ENCODE measurements around the gene PTBP2. TPM values are rescaled to one million over a fixed set of nuclear protein-coding genes. Genes with fewer than 3 reads are reported as not detected.
"Not testable (repeated sequence)": the region's sequence is repeated elsewhere in the genome, so short reads cannot be mapped to it uniquely, and the experiment has no call there.

The PTBP2 gene
- total RNA-seq, 1 donor from 2014 or later, result 15.0 TPM

GRCh38 chr1:96723936-96724335 is 2.4 kb downstream of the PTBP2 start:
- intact Hi-C loops (cut with DNase I), result no loop called here
- DNase-seq (ENCODE audit: low spot score), result no peak

DNA sequence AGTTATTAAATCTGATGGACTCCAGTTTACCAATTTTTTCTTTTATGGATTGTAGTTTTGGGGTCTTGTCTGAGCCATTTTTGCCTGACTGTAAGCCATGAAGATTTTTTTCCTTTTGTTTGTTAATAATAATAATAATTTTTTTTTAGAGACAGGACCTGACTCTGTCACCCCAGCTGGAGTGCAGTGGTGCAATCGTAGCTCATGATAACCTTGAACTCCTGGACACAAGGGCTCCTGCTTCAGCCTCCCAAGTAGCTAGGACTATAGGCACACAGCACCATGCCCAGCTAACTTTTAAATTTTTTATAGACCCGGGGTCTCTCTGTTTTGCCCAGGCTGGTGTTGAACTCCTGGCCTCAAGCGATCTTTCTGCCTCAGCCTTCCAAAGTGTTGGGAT is 6.3 kb downstream of the PTBP2 start:
- intact Hi-C loops (cut with DNase I), result no loop called here
- DNase-seq (ENCODE audit: low spot score), result no peak

GRCh38 chr1:96730574-96731298 is 9.2 kb downstream of the PTBP2 start:
- intact Hi-C loops (cut with DNase I), result no loop called here
- no peak for DNase-seq (ENCODE audit: low spot score)

GRCh38 chr1:96741335-96741734 is 19.8 kb downstream of the PTBP2 start:
- intact Hi-C loops (cut with DNase I), result no loop called here
- DNase-seq (ENCODE audit: low spot score), result no peak

- DNase-seq (ENCODE audit: low spot score), result no peak
- intact Hi-C loops (cut with DNase I), result no loop called here
Measured at GRCh38 chr1:96746440-96747420, 25.1 kb downstream of the PTBP2 start.

DNA sequence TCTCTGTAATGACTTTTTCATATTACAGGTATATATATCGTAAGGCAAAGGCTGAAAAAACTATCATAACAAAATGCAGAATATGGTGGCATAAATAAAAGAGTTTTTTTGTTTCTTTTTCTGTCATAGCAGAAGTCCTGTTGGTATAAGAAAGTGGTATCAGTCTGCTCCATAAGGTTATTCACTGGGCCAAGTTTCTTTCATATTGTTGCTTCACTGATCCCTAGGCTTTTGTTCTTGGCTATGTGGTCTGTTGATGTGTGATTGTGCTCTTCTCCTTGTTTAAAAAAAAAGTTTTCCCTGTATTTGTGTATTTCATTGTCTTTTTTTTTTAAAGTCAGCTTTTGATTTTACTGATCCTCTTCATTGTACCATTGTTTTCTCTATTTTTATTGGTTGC is 26.0 kb downstream of the PTBP2 start:
- DNase-seq (ENCODE audit: low spot score), result no peak
- intact Hi-C loops (cut with DNase I), result no loop called here

DNA sequence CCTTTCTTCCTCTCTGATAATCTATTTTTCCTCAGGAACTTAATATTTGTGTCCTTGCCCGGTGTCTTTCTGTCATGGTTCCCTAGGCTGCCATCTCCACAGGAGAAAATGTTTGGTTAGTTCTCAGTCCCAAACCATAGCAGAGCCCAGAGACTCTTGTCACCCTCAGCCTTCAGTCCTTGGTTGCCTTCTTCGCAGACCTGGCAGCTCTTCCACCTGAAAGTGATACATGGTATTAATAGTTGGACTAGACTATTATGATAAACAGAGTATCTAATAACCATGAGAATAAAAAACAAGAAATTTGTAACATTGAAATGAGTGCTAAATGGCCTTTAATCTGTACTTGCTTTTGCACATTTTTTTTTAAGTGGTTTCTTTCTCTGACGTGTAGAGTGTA is 26.5 kb downstream of the PTBP2 start:
- DNase-seq (ENCODE audit: low spot score), result no peak
- intact Hi-C loops (cut with DNase I), result no loop called here

DNA sequence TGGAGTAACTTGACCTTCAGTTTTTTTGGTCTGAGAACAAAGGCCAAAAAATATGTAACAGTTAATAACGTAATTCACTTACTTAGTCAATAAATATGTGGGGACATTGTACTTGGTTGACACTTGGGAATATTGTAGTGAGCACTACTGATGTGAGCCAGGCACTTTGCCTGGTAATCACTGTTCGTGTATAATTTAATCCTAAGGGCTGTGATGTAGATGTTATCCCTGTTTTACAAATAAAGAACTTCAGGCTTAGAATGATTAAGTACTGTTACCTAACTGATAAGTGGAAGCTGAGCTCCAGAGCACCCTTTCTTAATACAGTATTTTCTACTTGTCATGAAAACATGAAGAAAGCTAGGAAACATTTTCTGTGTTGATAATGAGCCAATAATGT is 28.0 kb downstream of the PTBP2 start:
- no peak for DNase-seq (ENCODE audit: low spot score)
- intact Hi-C loops (cut with DNase I), result no loop called here

GRCh38 chr1:96752394-96752793 is 30.8 kb downstream of the PTBP2 start:
- intact Hi-C loops (cut with DNase I), result no loop called here
- no peak for DNase-seq (ENCODE audit: low spot score)

GRCh38 chr1:96756789-96757188 is 35.2 kb downstream of the PTBP2 start:
- intact Hi-C loops (cut with DNase I), result no loop called here
- DNase-seq (ENCODE audit: low spot score), result no peak

DNA sequence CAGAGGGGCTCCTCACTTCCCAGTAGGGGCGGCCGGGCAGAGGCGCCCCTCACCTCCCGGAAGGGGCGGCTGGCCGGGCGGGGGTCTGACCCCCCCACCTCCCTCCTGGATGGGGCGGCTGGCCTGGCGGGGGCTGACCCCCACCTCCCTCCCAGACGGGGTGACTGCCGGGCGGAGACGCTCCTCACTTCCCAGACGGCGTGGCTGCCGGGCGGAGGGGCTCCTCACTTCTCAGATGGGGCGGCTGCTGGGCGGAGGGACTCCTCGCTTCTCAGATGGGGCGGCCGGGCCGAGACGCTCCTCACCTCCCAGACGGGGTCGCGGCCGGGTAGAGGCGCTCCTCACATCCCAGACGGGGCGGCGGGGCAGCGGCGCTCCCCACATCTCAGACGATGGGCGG is 41.0 kb downstream of the PTBP2 start:
- DNase-seq (ENCODE audit: low spot score); intact Hi-C loops (cut with DNase I): not testable (repeated sequence)

- intact Hi-C loops (cut with DNase I), result no loop called here
- DNase-seq (ENCODE audit: low spot score), result no peak
Measured at GRCh38 chr1:96763514-96763913, 41.9 kb downstream of the PTBP2 start.

DNA sequence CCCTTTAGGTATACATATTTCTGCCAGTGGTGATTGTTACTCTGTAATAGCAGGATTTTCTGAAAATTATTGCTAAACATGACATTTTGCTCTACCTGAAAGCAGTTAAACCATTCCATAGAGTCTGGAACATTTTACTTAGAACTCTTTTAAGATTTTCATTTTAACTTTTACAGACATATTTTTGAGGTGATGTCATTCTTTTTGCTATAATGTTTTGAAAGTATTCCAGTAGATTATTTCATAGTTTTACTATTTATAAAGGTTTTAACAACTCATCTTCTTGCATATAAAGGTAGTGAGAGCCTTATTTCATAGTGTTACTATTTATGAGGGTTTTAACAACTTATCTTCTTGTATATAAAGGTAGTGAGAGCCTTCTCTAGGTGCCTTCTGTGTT is 42.9 kb downstream of the PTBP2 start:
- intact Hi-C loops (cut with DNase I), result no loop called here
- no peak for DNase-seq (ENCODE audit: low spot score)

- intact Hi-C loops (cut with DNase I), result no loop called here
- no peak for DNase-seq (ENCODE audit: low spot score)
Measured at GRCh38 chr1:96771847-96772246, 50.3 kb downstream of the PTBP2 start.

GRCh38 chr1:96772349-96772748 is 50.8 kb downstream of the PTBP2 start:
- DNase-seq (ENCODE audit: low spot score), result no peak
- intact Hi-C loops (cut with DNase I), result no loop called here

GRCh38 chr1:96772972-96773371 is 51.4 kb downstream of the PTBP2 start:
- no peak for DNase-seq (ENCODE audit: low spot score)
- intact Hi-C loops (cut with DNase I), result no loop called here

GRCh38 chr1:96782206-96782605 is 60.6 kb downstream of the PTBP2 start:
- DNase-seq (ENCODE audit: low spot score), result no peak
- intact Hi-C loops (cut with DNase I), result no loop called here

- intact Hi-C loops (cut with DNase I), result no loop called here
- no peak for DNase-seq (ENCODE audit: low spot score)
Measured at GRCh38 chr1:96782856-96783255, 61.3 kb downstream of the PTBP2 start.

DNA sequence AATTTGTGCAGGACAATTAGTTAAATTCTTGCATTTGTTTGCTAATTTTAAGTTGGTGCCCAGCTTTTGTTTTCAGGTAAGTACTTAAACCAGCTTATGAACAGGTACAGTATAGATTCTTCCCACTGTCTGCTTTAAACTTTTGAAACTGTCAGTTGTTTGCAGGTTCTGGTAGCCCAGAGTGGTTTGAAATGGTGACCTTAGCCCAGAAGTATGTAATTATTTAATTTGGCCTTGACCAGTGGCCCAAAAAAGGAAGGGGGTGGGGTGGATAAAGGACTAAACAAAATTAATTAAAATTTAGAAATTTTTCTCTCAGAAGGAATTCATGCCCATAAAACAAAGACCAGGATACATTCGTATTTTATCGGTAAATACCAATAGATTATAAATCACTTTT is 69.0 kb downstream of the PTBP2 start:
- intact Hi-C loops (cut with DNase I), result no loop called here

DNA sequence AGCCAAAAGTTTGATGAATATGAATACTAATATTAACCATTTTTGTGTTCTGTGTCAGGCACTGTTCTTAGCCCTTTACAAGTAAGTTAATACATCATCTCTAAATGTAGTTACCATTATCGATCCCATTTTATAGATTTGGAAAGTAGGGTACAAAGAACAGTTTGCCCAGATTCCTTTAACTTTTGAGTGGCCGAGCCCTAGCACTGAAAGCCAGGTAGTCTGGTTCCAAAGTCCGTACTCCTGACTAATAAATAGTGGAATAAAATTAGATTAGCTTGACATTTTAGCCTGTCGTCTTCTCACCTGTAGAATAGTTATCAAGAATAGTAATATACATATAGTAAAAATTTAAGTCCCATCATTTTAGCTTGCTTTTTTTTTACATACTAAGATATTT is 70.6 kb downstream of the PTBP2 start:
- intact Hi-C loops (cut with DNase I), result no loop called here
- no peak for DNase-seq (ENCODE audit: low spot score)

More for the DNA sequence above, 69.0 kb downstream of the PTBP2 start:
- DNase-seq (ENCODE audit: low spot score), result no peak

DNA sequence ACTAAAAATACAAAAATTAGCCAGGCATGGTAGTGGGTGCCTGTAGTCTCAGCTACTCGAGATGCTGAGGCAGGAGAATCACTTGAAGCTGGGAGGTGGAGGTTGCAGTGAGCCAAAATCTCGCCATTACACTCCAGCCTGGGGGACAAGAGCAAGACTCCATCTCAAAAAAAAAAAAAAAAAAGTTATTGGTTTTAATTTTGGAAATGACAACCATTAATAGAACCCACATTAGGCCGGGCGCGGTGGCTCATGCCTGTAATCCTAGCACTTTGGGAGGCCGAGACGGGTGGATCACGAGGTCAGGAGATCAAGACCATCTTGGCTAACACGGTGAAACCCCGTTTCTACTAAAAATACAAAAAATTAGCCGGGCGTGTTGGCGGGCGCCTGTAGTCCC is 80.1 kb downstream of the PTBP2 start:
- intact Hi-C loops (cut with DNase I); DNase-seq (ENCODE audit: low spot score): not testable (repeated sequence)
